GM18951 (cell line): ENCODE data around the gene KAT2B.

Experiments
- POLR2A ChIP-seq: IDR thresholded peaks from 4 replicates; pipeline ENCODE4 v1.6.1; 2011; ENCODE audit warnings: mild to moderate bottlenecking; ENCODE audit not compliant: insufficient read length, insufficient read depth; ENCODE audit errors: extremely low read depth
- in situ Hi-C: fragments of 300-500 bp; cut with MboI; formaldehyde crosslinking; loops from one replicate; pipeline ENCODE4 v1.12.0; 2022; ENCODE audit warnings: low sequenced_read_pairs, mixed read lengths, inconsistent platforms; ENCODE audit not compliant: unreplicated experiment

Gene KAT2B

DNA sequence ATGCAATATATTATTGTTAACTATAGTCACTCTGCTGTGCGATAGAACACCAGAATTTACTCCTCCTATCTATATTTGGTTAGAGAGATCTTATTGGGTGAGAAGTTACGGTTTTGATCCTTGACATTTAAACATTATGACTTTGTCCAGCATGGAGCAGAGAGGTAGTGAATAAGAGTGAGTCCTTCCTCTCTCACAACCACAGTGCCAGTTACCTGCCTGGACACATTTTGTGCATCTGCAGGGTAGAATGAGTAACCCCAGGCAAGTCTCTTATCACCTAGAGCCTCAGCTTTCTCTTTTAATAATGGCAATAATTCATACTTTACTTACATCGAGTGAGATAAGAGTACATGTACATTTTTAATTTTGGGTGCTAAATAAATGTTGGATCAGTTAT, 24.1 kb downstream of the KAT2B start:
- no peak for TF ChIP-seq POLR2A
- in situ Hi-C loops = no loop called here

DNA sequence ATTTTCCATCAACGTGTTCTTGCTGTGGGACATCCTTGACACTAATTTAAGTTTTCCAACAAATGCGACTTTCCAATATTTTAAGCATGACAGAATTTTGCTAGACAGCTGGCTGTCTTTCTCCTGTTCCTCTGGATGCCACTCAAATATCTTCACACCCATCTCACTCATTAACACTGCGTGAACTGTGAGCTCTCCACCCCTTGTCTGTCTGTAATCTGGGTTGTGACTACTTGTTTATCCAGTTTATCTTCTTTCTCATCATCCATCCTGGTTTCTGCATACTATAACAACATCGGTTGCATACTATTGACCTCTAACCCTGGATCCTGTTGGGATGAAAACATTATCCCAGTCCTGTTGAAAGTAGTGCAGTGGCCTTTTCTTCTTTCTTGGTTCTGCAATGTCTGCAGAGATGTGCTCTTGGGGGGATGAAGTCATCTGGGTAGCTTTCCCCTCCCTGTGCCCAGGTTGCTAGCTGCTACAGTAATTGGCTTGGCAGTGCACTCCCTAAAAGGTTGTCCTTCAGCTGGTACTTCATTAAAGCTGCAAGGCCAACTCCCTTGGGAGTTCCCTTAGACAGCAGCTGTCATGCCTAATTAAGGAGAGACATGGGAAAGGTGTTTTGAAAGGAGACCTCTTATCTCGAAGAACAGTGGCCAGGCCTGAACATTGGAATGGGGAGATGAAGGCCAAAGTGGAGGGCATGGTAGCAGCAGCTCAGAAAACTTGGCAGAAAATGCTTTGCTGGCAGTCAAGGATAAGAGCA, 24.7 kb downstream of the KAT2B start:
- no peak for TF ChIP-seq POLR2A
- in situ Hi-C loops = no loop called here

DNA sequence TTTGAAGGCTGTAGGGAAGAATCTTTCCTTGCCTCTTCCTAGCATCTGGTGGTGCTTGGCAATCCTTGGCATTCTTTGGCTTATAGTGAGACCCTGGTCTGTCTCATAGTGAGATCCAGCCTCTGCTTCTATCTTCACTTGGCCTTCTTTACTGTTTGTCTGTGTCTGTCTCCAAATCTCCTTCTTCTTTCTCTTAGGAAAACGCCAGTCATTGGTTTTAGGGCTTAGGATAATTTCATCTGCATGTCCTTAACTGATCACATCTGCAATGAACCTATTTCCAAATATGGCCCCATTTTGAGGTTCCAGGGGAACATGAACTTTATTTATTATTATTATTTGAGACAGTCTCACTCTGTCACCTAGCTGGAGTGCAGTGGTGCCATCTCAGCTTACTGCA, 25.8 kb downstream of the KAT2B start:
- in situ Hi-C loops = no loop called here
- no peak for TF ChIP-seq POLR2A

DNA sequence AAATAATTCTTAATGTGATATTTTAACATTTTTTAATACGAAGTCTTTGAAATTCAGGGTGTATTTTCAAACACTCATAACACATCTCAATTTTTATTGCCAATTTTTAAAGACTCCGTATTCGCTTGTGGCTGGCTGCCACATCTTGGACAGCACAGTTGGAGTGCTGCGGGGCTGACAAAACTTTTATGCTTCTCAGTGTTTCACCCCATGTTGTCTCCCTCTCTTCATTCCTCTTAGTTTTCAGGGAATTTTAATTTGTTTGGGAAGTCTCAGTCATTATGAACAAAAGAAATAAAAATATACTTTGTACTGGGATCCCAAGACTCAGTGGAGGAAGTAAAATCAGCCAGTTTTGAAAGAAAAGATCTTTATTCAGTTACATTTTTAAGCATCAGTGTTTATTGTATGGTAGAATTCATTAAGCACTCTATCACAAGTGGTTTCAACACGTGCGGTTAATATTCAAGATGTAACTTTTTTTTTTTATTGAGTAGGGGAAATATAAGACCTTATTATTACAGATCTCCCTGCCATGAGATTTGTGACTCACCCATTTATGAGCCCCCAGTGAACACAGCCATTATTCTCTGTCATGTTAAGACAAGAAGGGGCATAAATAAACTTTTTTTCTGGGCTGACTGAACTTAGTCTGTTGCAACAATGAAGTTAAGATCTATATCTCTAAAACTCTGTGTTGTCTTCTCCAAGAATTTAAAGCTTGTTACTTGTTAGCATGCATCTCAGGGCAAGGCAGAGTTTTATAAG, 26.8 kb downstream of the KAT2B start:
- no peak for TF ChIP-seq POLR2A
- in situ Hi-C loops = no loop called here

DNA sequence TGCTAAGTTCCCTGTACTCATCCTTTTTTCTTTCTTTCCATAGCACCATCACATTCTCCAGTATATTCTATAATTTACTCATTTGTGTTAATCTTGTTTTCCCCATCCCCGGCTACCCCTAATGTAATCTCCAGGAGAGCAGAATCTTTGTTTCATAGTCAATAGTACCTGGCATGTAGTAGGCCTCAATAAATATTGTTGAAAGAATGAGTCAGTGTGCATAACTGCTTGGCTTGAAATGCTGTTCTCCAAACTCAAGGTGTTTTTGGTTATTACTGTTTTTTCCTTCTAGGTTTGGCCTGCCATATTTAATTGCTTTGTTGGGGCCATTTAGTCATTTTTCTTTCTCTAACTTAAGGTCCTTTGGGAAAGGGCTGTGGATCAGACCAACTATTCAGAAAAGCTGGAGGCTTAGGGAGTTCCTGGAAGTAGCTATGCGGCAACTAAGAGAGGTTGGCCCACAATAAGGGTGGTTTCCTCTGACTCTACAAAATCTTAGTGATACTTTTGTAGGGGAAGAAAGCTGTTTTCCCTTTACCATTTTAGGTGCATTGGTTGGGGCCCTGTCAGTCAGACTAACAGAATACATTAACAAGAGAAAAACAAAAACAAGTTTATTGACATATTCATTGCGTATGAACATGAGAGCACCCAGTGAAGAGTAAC, 28.4 kb downstream of the KAT2B start:
- TF ChIP-seq POLR2A = no peak
- in situ Hi-C loops = no loop called here

DNA sequence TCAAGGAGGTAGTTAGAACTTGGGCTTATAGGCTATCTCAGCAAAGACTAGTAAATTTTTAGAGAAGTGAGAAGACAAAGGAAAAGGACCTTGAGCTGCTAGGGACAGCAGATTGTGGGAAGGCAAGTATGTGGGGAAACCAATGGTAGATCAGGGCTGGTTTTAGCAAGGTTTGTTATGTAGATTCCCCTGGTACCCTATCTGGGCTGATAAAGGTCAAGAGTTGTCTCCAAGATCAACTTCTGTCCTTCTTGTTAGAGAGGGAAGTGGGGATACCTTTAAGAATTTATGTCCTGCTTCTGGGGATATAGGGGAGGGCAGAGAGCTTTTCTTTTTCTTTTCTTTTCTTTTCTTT, 28.9 kb downstream of the KAT2B start:
- in situ Hi-C loops = no loop called here
- no peak for TF ChIP-seq POLR2A

DNA sequence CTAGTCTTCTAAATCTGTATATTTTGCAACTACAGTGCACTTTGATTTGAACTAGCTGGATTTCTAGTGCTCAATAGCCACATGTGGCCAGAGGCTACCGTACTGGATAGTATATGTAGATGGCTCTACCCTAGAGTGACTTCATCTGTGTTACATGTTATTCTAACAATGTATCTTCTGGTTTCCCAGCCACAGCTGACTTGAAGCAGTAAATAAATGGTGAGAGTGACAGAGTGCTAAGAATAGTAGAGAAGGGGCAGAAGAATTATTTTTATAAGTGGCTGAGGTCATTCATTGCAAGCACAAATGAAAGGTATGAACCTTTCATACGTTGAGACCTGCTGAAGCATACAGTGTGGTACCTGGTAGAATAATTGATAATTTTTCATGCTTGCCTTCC, 30.9 kb downstream of the KAT2B start:
- no peak for TF ChIP-seq POLR2A
- in situ Hi-C loops = no loop called here

DNA sequence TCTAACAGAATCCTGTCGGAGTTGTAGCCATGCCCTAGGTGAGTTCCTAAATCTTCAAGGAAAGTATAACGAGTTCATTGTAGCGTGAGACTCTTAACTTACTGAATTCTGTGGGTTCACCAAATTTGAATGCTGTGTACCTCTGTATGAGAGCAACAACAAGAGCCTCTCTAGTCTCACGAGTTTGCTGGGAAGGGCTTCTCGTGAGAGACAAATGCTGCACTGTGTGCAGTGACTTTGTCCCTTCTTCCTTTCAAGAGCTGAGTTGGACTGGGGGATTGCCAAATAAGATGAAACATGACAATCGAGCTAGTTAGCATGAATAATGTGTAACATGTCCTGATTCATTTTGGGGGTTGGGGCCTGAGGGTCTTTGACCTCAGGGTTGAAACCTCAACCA, 32.2 kb downstream of the KAT2B start:
- TF ChIP-seq POLR2A = no peak
- in situ Hi-C loops = no loop called here

DNA sequence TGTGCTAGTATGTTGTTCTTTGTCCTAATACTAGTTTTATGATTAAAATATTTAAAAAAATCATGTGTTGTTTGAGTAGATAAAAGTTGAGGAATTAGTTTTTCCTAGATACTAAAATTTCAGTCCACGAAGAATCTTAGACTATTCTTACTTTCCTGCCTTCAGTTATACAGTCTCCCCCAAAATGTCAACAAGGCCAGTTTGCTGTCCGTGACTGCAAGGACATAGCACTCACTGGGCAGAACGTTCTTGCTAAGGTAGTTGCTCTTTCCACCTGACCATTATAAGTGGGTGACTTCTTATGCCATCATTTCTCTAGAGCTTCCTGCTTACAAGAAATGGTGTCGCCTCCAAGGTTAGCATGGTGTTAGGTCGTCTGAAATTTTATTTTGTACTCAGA, 32.8 kb downstream of the KAT2B start:
- TF ChIP-seq POLR2A = no peak
- in situ Hi-C loops = no loop called here

DNA sequence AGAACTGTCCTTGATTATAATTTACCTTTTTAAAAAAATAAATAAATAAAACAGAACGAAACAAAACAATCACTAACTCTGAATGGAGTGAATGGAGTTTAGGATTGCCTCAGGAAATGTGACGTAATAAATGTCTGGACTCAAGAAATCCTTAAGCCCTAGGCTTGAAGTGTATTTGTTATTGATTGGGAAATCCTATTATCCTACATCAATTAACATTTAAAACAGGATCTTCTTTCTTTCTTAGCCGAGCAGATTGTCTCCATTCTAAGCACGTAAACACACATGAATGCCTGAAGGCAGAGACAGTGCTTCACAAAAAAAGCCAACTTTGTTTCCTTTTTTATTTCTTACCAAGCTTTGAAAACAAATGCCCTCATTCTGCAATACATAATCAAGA, 33.4 kb downstream of the KAT2B start:
- in situ Hi-C loops = no loop called here
- no peak for TF ChIP-seq POLR2A

DNA sequence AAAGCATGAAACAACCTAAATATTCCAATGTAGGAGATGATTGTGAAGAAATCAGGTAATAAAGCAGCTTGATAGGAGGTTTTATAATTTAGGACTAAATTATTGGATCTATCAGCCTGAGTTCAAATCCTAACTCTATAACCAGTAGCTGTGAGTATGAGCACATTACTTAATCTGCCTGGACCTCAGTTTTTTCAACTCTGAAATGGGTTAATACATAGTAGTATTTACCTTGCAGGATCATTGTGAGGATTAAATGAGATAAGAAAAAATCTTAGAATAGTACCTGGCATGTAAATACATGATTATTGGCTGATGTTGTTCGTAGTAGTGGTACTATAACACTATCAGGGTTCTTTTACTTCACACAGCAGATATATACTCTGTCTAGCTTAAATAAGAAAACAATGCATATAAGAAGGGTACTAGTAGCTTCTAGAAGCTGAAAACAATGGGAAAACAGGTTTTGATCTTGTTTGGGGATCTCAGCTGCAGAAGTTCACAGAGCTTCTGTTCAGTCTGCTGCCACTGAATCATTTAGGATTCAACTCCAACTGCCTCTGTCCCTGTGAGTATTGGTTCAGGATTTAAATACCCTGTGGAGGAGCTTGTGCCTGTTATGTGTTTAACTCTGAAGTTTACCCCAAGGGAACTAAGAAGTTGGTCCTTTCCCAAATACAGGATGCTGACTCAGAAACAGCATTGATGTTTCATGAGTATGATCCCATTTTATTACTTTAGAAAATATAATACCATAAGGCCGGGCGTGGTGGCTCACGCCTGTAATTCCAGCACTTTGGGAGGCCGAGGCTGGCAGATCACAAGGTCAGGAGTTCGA, 34.2 kb downstream of the KAT2B start:
- no peak for TF ChIP-seq POLR2A
- in situ Hi-C loops = no loop called here

DNA sequence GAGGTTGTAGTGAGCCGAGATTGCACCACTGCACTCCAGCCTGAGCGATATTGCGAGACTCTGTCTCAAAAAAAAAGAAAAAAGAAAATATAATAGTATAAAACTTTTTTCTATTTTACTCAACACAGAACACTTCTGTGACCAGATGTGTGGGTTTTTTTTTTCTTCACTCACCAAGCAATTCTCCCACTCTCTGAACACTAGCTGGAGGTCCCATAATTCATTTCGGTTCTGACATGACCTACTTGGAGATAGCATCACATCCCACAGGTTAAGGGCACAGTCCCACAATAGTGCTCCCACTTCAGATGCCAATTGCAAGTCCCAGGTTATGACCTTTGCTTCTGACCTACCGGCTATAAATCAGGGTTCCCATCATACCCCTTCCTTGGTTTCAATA, 35.0 kb downstream of the KAT2B start:
- in situ Hi-C loops = no loop called here
- TF ChIP-seq POLR2A = no peak
